ELF-1 (cell line): Measurements from ENCODE around the gene TRIP13.
"Not testable (repeated sequence)": the region's sequence is repeated elsewhere in the genome, so short reads cannot be mapped to it uniquely, and the experiment has no call there.

Experiments used
- DNase-seq: peaks from one replicate; pipeline ENCODE4 v3.0.0-alpha.2; 2016; ENCODE audit warnings: low read depth, low spot score

TRIP13 gene, protein sequence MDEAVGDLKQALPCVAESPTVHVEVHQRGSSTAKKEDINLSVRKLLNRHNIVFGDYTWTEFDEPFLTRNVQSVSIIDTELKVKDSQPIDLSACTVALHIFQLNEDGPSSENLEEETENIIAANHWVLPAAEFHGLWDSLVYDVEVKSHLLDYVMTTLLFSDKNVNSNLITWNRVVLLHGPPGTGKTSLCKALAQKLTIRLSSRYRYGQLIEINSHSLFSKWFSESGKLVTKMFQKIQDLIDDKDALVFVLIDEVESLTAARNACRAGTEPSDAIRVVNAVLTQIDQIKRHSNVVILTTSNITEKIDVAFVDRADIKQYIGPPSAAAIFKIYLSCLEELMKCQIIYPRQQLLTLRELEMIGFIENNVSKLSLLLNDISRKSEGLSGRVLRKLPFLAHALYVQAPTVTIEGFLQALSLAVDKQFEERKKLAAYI

DNA sequence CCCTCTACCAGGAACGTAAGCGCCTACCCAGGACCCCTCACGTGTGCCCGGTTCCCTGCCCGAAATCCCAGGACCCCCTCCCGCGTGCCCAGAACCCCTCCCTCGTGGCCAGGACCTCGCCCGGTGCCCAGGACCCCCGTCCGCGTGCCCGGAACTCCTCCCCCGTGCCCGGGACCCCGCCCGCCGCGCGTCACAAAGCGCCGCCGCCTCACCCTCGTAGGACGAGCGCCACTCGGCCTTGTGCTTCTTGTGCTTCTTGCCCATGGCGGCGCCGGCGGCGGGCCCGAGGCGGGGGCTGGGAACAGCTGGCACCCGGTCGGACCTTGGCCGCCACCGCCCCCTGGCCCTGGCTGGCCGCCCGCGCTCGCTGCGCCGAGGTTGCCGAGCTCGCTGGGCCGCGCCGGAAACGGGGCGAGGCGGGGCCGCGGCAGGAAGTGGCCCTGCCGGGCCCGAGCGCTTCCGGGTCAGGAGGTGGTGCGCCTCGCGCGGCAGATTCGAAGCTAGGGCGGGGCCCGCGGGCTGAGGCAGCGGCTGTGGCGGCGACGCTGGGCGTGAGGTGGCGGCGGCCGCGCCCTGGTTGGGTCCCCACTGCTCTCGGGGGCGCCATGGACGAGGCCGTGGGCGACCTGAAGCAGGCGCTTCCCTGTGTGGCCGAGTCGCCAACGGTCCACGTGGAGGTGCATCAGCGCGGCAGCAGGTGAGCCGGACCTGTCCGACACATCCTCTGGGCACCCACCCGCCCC, at the start of gene TRIP13, which contains the start of gene BRD9:
Gene TRIP13 (plus strand): TSS at position 491 of the 743 bp plus-strand sequence. CDS start 115 bp downstream, at position 606.
Gene BRD9 (minus strand): TSS at position 408 of the 743 bp plus-strand sequence. CDS start 144 bp downstream, at position 264.
- peak; percentile 79 for DNase-seq

DNA sequence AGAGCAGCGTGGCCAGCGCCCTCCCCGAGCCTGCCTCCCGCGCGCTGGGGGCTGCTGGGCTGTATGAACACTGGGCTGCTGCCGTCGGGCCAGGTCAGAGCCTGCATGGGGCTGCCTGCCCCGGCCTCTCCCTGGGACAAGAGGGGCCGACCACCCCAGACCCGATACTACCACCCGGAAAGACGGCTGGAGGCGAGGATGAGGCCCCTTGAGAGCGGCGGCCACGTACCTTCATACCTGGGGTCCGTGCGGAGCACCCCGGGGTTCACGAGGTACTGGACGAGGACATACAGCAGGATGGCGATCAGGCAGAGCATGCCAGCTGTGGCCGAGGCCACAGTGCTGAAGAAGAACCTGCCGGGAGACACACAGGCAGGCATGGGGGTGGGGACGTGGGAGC, 49.3 kb upstream of the TRIP13 start:
- DNase-seq, result not testable (repeated sequence)

DNA sequence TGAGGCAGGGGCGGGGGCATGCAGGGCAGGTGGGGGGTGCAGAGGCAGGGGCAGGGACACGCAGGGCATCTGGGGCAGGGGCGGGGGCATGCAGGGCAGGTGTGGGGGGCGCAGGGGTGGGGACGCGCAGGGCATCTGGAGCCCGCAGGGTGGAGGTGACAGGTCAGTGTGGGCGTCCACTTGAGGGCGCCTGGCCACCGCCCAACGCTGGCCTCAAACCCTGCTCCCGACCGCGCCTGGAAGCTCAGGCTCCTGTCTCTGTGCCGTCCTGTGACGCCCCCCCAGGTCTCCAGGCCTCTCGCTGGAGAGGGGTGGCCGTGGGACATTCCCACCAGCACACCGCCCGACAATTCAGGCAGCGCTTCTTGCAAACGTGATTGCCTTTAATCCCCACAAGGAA, 48.8 kb upstream of the TRIP13 start:
- DNase-seq, result peak; percentile 60

DNA sequence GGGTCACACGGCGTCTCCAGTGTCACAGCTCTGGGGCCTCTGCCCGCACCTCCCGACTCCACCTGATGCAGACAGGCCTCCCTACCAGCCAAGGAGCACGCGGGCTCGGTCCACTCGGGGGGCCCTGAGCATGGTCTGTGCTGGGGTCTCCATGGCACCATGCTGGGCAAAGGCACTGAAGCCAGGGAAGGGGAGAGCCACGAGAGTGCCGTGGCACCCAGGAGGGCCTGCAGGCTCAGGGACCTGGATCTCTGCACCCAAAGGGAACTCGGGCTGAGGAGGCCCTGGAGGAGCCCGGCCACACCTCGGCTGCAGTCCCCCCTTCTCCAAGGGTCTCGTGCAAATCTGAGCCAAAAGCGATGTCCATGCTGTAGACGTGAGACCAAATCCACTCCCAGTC, 48.3 kb upstream of the TRIP13 start:
- not testable (repeated sequence) for DNase-seq

DNA sequence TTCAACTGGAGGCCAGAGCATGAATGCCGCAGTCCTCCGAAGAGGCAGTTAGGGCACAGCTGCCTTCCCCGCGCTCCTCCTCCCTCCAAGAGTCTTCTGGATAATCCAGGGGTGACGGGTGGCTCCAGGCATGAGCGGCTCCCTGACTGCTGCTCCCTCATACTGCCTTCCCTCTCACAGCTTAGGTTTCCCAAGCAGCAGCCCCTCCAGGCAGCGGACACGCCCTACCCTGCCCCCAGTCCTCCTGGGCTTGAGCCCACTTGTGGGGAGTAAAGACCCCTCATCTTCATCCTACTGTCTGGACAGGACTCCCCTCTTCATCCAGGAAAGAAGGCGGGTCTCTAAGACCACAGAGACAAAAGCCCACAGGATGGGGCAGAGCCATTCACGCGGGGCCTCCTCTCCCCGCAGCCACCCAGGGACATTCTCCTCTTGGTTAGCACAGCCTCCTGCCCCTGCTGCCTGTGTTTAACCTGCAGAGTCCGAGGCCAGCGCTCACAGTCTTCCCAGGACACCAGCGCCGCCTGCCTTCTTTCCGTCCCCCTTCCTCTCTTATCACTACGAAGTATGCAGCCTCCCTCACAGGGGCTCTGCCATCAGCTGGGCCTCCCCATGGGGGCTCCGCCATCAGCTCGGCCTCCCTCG, 47.5 kb upstream of the TRIP13 start:
- peak; percentile 56 for DNase-seq

DNA sequence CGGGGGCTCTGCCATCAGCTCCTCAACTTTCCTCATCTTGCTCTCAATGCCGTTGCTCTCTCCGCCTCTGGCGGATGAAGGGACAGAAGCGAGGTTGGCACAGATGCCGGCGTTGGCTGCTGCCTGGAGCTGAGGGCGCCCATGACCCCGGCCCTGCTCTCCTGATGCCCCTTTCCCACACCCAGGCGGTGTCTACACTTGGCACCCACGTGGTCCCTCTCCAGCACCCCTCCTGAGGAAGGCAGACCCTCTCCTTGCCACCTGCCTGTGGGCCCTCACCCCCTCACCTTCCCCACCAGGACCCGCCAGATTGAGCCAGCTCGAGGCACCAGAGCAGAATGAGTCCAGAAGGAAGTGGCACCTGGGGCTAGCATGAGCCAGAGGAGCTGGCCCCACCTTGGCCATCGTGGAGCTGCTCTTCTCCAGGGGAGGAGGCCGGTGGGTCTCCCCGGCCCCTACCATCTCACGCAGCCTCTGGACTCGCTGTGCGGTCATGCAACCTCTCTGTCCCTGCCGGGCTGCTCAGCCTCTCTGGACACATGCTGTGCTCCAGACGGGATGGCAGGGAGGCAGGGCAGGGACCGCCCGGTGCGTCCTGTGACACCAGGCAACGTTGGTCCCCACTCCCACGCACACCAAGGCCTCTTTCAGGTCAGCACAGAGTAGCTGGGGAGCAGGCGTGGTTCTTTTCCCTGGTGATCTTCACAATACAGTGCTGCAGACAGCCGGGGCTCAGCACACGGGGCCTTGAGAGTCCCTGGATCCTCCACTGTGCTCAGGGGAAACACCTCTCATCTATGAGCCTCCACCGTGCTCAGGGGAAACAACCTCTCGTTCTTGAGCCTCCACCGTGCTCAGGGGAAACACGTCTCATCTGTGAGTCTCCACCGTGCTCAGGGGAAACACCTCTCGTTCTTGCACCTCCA, 46.7 kb upstream of the TRIP13 start:
- DNase-seq, result not testable (repeated sequence)

DNA sequence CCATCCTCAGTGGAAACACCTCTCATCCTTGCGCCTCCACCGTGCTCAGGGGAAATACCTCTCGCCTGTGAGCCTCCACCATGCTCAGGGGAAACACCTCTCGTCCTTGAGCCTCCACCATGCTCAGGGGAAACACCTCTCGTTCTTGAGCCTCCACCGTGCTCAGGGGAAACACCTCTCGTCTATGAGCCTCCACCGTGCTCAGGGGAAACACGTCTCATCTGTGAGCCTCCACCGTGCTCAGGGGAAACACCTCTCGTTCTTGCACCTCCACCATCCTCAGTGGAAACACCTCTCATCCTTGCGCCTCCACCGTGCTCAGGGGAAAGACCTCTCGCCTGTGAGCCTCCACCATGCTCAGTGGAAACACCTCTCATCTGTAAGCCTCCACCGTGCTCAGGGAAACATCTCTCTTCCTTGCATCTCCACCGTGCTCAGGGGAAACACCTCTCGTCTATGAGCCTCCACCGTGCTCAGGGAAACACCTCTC, 46.0 kb upstream of the TRIP13 start:
- DNase-seq, result not testable (repeated sequence)

DNA sequence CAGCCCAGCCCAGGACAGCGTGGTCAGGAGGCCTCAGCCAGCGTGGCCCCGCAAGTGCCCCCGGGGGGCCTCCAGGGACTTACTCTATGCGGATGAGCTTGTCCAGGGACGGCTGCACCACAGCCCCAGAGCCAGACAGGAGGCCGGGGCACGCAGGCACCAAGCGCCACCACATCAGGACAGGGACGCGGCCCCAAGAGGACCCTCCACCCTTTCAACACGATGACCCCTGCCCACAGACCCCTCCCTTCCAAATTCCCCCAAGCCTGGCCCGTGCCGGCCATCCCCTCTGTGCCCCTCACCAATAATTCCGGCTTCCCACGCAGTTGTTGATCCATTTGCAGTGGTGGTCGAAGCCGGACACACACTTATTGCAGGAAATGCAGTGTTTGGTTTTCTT, 45.5 kb upstream of the TRIP13 start:
- not testable (repeated sequence) for DNase-seq

DNA sequence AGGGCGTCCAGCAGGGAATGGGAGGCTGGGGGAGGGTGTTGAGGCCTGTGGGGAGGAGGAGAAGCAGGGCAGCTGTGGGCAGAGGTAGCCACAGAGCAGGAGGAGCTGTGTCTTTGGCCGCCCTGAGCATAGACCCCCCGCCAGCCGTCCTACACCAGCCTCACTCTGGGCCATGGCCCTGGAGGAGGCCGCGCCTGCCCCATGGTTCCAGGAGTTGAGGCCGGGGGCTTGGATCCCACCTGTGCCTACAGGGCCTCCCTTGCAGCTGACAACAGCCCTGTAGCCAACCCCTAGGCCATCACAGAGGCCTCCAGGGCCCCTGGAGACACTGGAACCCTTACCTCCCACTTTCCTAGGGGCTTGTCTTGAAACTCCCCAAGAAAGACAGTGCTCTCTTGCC, 44.9 kb upstream of the TRIP13 start:
- not testable (repeated sequence) for DNase-seq

DNA sequence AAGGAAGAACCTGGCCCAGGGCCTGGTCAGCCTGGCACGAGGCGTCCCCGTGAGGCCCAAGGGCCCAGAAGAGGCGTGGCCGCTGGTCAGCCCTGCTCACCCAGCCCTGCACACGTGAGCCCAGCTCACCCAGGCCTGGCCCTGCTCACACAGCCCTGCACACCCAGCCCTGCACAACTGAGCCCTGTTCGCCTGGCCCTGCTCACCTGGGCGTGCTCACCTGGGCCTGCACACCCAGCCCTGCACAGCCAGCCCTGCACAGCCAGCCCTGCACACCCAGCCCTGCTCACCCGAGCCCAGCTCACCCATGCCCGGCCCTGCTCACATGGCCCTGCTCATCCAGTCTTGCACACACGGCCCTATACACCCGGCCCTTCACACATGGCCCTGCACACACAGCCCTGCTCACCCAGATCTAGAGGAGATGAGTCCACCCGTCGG, 44.0 kb upstream of the TRIP13 start:
- no peak for DNase-seq

DNA sequence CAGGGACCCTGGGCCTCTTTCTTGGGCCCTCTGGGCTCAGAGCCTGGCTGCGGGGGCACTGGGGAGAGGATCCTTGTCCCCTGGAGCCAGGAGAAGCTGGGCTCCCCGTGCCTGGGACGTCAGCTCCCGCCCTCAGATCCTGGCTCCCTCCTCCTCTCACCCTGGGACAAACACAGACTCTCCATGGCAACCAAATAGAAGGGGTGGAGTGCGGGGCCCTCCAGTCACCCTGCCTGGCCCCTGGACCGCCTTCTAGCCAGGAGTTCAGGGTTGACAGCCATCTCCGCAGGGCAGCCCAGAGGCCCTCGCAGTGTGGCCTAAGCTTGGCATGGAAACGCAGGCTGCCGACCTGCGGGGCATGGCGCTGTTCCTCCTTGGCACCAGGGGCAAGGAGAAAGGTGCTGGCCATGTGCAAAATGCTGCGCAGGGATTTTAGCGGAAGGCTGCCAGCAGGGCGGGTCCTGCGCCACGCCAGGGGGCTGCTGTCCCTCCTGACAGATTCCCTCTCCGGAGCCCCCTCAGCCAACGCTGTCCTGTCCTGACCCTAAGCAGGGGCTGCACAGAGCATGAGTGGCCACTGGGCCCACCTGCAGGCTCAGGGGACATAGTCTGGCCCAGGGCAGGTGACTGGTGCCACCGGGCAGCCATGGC, 42.9 kb upstream of the TRIP13 start:
- peak; percentile 30 for DNase-seq

DNA sequence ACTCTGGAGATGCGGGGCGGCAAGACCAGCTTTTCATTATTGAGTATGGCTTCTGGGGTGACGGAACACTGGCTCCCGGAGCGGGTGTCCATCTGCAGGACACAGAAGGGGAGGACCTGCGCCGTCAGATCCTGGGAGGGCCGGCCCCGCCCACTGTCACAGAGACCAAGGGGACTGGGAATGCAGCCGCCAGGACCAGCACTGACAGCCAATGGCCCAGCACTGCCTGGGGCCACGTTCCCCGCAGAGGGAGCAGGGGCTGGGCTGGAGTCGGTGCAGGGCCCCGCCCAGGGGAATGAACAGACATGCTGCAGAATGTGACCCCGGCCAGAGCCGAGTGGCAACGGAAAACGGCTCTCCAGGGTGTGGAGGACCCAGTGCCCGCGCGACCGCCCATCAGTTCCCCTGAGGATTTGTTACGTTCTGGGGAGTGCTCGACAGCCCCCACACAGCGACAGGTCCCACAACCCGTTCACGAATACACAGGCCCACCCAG, 42.1 kb upstream of the TRIP13 start, which contains the start of gene ZDHHC11:
Gene ZDHHC11 (minus strand): TSS at position 476 of the 496 bp plus-strand sequence. CDS start 384 bp downstream, at position 92.
- DNase-seq, result peak; percentile 96

DNA sequence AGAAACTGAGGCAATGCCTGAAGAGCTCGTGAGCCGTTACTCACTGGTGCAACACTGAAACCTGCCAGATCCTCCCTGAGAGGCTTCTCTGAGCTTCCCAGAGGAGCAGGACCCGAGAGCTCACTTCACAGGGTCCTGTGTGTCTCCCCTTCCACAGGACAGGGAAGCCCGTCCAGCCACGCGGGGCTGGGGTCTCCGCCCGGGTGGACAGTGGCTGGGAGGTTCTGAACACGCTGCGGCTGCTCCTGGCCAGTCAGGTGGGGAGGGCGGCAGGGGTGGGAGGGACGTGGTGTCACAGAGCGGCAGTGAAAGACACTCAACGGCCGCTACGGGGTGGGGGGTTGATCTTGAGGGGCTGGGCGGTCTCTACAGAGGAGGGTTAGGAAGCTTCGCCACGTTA, 41.6 kb upstream of the TRIP13 start:
- DNase-seq, result no peak

DNA sequence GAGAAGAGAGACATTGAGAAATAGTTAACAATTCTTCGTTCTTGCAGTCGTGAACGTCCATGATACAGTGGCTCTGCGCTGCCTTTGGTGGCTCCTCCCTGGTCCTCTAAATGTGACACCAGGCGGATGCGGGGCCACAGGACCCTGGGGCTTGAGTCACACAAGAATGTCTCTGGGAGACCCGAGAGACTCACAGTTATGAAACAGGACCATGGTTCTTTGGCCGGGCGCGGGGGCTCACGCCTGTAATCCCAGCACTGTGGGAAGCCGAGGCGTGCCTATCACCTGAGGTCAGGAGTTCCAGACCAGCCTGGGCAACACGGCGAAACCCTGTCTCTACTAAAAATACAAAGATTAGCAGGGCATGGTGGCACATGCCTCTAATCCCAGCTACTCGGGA, 41.1 kb upstream of the TRIP13 start:
- peak; percentile 28 for DNase-seq

DNA sequence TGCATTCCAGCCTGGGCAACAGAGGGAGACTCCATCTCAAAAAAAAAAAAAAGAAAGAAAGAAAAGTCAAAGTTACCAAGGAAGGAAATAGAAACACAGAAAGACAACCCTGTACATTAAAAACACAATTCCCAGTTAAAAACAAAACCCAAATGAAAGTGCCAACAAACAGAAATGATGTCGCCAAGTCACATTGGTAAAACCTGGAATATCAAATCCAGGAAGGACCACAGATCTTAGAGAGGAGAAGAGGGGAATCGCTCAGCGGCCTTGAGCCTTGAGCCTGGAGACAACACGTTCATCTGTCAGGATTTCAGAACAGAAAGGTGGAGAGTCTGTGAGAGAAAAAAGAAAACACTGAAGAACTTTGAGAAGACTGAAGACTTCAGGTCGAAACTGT, 40.7 kb upstream of the TRIP13 start:
- no peak for DNase-seq

DNA sequence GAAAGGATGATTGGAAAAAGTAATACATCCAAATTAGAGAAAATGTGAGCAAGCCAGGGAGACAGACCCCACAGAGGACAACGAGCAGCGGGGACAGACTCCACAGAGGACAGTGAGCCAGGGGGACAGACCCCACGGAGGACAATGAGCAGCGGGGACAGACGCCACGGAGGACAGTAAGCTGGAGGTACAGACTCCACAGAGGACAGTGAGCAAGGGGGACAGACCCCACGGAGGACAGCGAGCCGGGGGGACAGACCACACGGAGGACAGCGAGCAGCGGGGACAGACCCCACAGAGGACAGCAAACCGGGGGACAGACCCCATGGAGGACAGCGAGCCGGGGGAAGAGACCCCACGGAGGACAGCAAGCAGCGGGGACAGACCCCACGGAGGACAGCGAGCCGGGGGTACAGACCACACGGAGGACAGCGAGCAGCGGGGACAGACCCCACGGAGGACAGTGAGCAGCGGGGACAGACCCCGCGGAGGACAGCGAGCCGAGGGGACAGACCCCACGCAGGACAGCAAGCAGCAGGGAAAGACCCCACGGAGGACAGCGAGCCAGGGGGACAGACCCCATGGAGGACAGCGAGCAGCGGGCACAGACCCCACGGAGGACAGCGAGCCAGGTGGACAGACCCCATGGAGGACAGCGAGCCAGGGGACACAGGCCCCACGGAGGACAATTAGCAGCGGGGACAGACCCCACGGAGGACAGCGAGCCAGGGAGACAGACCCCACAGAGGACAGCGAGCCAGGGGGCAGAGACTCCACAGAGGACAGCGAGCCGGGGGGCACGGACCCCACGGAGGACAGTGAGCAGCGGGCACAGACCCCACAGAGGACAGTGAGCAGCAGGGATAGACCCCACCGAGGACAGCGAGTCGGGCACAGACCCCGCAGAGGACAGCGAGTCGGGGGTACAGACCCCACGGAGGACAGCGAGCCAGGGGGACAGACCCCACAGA, 40.0 kb upstream of the TRIP13 start:
- no peak for DNase-seq

DNA sequence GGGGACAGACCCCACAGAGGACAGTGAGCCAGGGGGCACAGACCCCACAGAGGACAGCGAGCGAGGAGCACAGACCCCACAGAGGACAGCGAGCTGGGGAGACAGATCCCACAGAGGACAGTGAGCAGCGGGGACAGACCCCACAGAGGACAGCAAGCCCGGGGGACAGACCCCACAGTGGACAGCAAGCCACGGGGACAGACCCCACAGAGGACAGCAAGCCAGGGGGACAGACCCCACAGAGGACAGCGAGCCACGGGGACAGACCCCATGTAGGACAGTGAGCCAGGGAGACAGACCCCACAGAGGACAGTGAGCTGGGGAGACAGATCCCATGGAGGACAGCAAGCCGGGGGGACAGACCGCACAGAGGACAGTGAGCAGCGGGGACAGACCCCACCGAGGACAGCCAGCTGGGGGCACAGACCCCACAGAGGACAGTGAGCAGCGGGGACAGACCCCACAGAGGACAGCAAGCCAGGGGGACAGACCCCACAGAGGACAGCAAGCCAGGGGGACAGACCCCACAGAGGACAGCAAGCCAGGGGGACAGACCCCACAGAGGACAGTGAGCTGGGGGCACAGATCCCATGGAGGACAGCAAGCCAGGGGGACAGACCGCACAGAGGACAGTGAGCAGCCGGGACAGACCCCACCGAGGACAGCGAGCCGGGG, 39.1 kb upstream of the TRIP13 start:
- not testable (repeated sequence) for DNase-seq

DNA sequence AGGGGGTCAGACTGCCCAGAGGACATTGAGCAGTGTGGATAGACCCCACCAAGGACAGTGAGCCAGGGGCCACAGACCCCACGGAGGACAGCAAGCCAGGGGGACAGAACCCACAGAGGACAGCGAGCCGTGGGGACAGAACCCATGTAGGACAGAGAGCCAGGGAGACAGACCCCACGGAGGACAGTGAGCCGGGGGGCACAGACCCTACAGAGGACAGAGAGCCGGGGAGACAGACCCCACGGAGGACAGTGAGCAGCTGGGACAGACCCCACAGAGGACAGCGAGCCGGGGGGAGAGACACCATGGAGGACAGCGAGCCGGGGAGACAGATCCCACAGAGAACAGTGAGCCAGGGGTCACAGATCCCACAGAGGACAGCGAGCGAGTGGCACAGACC, 38.5 kb upstream of the TRIP13 start:
- DNase-seq, result no peak
